ENCODE results near the gene ABCB6.

Gene ABCB6

GRCh38 chr2:219250049-219250781 lies 31.5 kb upstream of the ABCB6 start:
- Mint-ChIP-seq H3K27me3 (no peaks in the 10 kb centered on the region), H3K4me3 (peak overlapping the region; percentile 20), H3K36me3 (ENCODE audit: low read depth) (peaks cover 59% of the 10 kb centered on the region), H3K27ac (peak overlapping the region; percentile 47), H3K9me3 (no peaks in the 10 kb centered on the region), H3K4me1 (ENCODE audit: low read depth) (peaks cover 80% of the 10 kb centered on the region)
- intact Hi-C loops (cut with micrococcal nuclease): loop anchor here (5.0 kb wide), 1 partner anchor 33 kb away; the partner anchor contains the start of gene ABCB6

- H3K27me3 Mint-ChIP-seq: no peaks in the 10 kb centered on the region
- H3K4me3 Mint-ChIP-seq: peak overlapping the region; percentile 37
- intact Hi-C loops (cut with micrococcal nuclease): no loop called here
- H3K27ac Mint-ChIP-seq: peak overlapping the region; percentile 47
- no peaks in the 10 kb centered on the region for H3K9me3 Mint-ChIP-seq
- peaks cover 80% of the 10 kb centered on the region for H3K4me1 Mint-ChIP-seq (ENCODE audit: low read depth)
- peaks cover 59% of the 10 kb centered on the region for H3K36me3 Mint-ChIP-seq (ENCODE audit: low read depth)
These were observed 30.6 kb upstream of the ABCB6 start for GRCh38 chr2:219249203-219249980.

GRCh38 chr2:219248845-219249202 lies 30.1 kb upstream of the ABCB6 start:
- H3K27me3 Mint-ChIP-seq: no peaks in the 10 kb centered on the region

GRCh38 chr2:219247678-219248642 lies 29.2 kb upstream of the ABCB6 start:
- peak overlapping the region; percentile 47 for H3K27ac Mint-ChIP-seq
- H3K4me3 Mint-ChIP-seq: no peak overlapping the region
- no peaks in the 10 kb centered on the region for H3K27me3 Mint-ChIP-seq
- H3K4me1 Mint-ChIP-seq (ENCODE audit: low read depth): peaks cover 83% of the 10 kb centered on the region
- H3K36me3 Mint-ChIP-seq (ENCODE audit: low read depth): peaks cover 53% of the 10 kb centered on the region
- intact Hi-C loops (cut with micrococcal nuclease): no loop called here
- H3K9me3 Mint-ChIP-seq: no peaks in the 10 kb centered on the region

More at GRCh38 chr2:219248845-219249202, 30.1 kb upstream of the ABCB6 start:
- H3K4me1 Mint-ChIP-seq (ENCODE audit: low read depth): peaks cover 81% of the 10 kb centered on the region
- peaks cover 59% of the 10 kb centered on the region for H3K36me3 Mint-ChIP-seq (ENCODE audit: low read depth)
- H3K4me3 Mint-ChIP-seq: peak overlapping the region; percentile 37
- H3K9me3 Mint-ChIP-seq: no peaks in the 10 kb centered on the region
- H3K27ac Mint-ChIP-seq: peak overlapping the region; percentile 47
- intact Hi-C loops (cut with micrococcal nuclease): no loop called here

GRCh38 chr2:219246559-219246958 lies 27.8 kb upstream of the ABCB6 start:
- intact Hi-C loops (cut with micrococcal nuclease): no loop called here
- peaks cover 60% of the 10 kb centered on the region for H3K36me3 Mint-ChIP-seq (ENCODE audit: low read depth)
- no peaks in the 10 kb centered on the region for H3K9me3 Mint-ChIP-seq

GRCh38 chr2:219245899-219246230 lies 27.1 kb upstream of the ABCB6 start:
- Mint-ChIP-seq H3K9me3 (no peaks in the 10 kb centered on the region), H3K27ac (peak overlapping the region; percentile 90), H3K4me1 (ENCODE audit: low read depth) (peaks cover 70% of the 10 kb centered on the region), H3K4me3 (peak overlapping the region; percentile 85), H3K27me3 (no peaks in the 10 kb centered on the region), H3K36me3 (ENCODE audit: low read depth) (peaks cover 60% of the 10 kb centered on the region)
- intact Hi-C loops (cut with micrococcal nuclease): loop anchor here (1.0 to 2.0 kb wide), 2 partner anchors 17 to 40 kb away; partner anchors contain the start of genes ANKZF1, ATG9A and ZFAND2B

More at GRCh38 chr2:219246559-219246958, 27.8 kb upstream of the ABCB6 start:
- Mint-ChIP-seq H3K27me3 (no peaks in the 10 kb centered on the region), H3K4me3 (no peak overlapping the region), H3K4me1 (ENCODE audit: low read depth) (peaks cover 77% of the 10 kb centered on the region), H3K27ac (no peak overlapping the region)

- no peaks in the 10 kb centered on the region for H3K9me3 Mint-ChIP-seq
- peaks cover 65% of the 10 kb centered on the region for H3K4me1 Mint-ChIP-seq (ENCODE audit: low read depth)
- H3K27ac Mint-ChIP-seq: peak within 1 kb of the TSS; percentile 90
- H3K36me3 Mint-ChIP-seq (ENCODE audit: low read depth): peaks cover 60% of the 10 kb centered on the region
- H3K27me3 Mint-ChIP-seq: no peaks in the 10 kb centered on the region
- peak within 1 kb of the TSS; percentile 85 for H3K4me3 Mint-ChIP-seq
- intact Hi-C loops (cut with micrococcal nuclease): loop anchor here (1.0 to 2.0 kb wide), 2 partner anchors 17 to 39 kb away; partner anchors contain the start of genes ANKZF1, ATG9A and ZFAND2B
These were observed 26.6 kb upstream of the ABCB6 start, which contains the start of the genes GLB1L and STK16 for GRCh38 chr2:219245148-219245898. Gene GLB1L, minus strand, starts transcription at chr2:219245444. Its CDS starts 1,871 bp downstream, at chr2:219243573. Gene STK16, plus strand, starts transcription at chr2:219245479. Its CDS starts 521 bp downstream, at chr2:219246000.

GRCh38 chr2:219244789-219245147 lies 26.0 kb upstream of the ABCB6 start:
- intact Hi-C loops (cut with micrococcal nuclease): loop anchor here (1.0 to 2.0 kb wide), 2 partner anchors 16 to 38 kb away; partner anchors contain the start of genes ANKZF1, ATG9A and ZFAND2B
- Mint-ChIP-seq H3K4me1 (ENCODE audit: low read depth) (peaks cover 59% of the 10 kb centered on the region), H3K9me3 (no peaks in the 10 kb centered on the region), H3K36me3 (ENCODE audit: low read depth) (peaks cover 60% of the 10 kb centered on the region), H3K27me3 (no peaks in the 10 kb centered on the region), H3K4me3 (peak overlapping the region; percentile 85), H3K27ac (peak overlapping the region; percentile 90)

- Mint-ChIP-seq H3K36me3 (ENCODE audit: low read depth) (peaks cover 60% of the 10 kb centered on the region), H3K9me3 (no peaks in the 10 kb centered on the region), H3K27ac (peak overlapping the region; percentile 69), H3K4me1 (ENCODE audit: low read depth) (peaks cover 45% of the 10 kb centered on the region), H3K4me3 (peak overlapping the region; percentile 83), H3K27me3 (no peaks in the 10 kb centered on the region)
- intact Hi-C loops (cut with micrococcal nuclease): no loop called here
These were observed 24.6 kb upstream of the ABCB6 start for GRCh38 chr2:219243291-219243761.

- intact Hi-C loops (cut with micrococcal nuclease): no loop called here
- Mint-ChIP-seq H3K36me3 (ENCODE audit: low read depth) (peaks cover 89% of the 10 kb centered on the region), H3K27ac (no peak overlapping the region), H3K4me1 (ENCODE audit: low read depth) (peaks cover 16% of the 10 kb centered on the region), H3K27me3 (no peaks in the 10 kb centered on the region), H3K9me3 (no peaks in the 10 kb centered on the region), H3K4me3 (no peak overlapping the region)
These were observed 15.6 kb upstream of the ABCB6 start for GRCh38 chr2:219234331-219234730.

GRCh38 chr2:219230059-219230540 lies 11.3 kb upstream of the ABCB6 start:
- H3K36me3 Mint-ChIP-seq (ENCODE audit: low read depth): peaks cover 85% of the 10 kb centered on the region
- H3K27ac Mint-ChIP-seq: peak overlapping the region; percentile 93
- H3K9me3 Mint-ChIP-seq: no peaks in the 10 kb centered on the region
- intact Hi-C loops (cut with micrococcal nuclease): no loop called here
- H3K27me3 Mint-ChIP-seq: peaks cover 6% of the 10 kb centered on the region
- H3K4me3 Mint-ChIP-seq: peak overlapping the region; percentile 92
- peaks cover 48% of the 10 kb centered on the region for H3K4me1 Mint-ChIP-seq (ENCODE audit: low read depth)

- peak within 1 kb of the TSS; percentile 93 for H3K27ac Mint-ChIP-seq
- H3K9me3 Mint-ChIP-seq: no peaks in the 10 kb centered on the region
- H3K36me3 Mint-ChIP-seq (ENCODE audit: low read depth): peaks cover 85% of the 10 kb centered on the region
- peak within 1 kb of the TSS; percentile 92 for H3K4me3 Mint-ChIP-seq
- intact Hi-C loops (cut with micrococcal nuclease): loop anchor here (2.0 kb wide), 1 partner anchor 15 kb away; the partner anchor contains the start of genes GLB1L and STK16
- H3K27me3 Mint-ChIP-seq: peaks cover 10% of the 10 kb centered on the region
- peaks cover 54% of the 10 kb centered on the region for H3K4me1 Mint-ChIP-seq (ENCODE audit: low read depth)
These were observed 10.7 kb upstream of the ABCB6 start, which contains the start of the genes ANKZF1 and ATG9A for GRCh38 chr2:219229305-219230058. Gene ANKZF1, plus strand, starts transcription at chr2:219229806. Its CDS starts 452 bp downstream, at chr2:219230258. Gene ATG9A, minus strand, starts transcription at chr2:219229636. Its CDS starts 1,612 bp downstream, at chr2:219228024.

Measured in dendritic cell treated with granulocyte-macrophage colony-stimulating factor and Interleukin-4, amounts not matched to agents 40 ng/mL and 50 ng/mL, for 4 days (primary cell).